HG03108 (cell line): ENCODE results near the gene TOLLIP.

ENCODE experiments used
- ATAC-seq: cut with Tn5 transposase; IDR thresholded peaks from one replicate; pipeline ENCODE4 v1.9.1; 2021; ENCODE audit warnings: moderate library complexity; ENCODE audit not compliant: unreplicated experiment

The TOLLIP gene

DNA sequence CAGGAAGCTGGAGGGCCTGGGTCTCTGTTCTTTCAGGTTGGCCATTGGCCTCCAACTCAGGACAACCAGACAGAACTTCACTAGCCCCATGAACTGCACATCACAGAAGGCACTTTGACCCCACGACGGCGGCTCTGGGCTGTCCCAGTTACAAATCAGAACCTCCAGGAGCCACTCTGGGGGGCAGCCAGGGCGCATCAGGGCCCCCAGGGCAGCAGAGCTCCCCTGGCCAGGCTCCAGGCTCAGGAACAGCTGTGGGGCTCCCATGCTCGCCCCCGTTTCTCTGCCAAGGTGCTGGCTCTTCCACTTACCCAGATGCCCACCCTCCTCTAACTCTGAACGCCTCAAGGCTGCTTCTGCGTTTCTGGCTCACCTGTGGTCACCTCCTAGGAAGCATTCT lies 25.5 kb downstream of the TOLLIP start:
- ATAC-seq, result no peak

DNA sequence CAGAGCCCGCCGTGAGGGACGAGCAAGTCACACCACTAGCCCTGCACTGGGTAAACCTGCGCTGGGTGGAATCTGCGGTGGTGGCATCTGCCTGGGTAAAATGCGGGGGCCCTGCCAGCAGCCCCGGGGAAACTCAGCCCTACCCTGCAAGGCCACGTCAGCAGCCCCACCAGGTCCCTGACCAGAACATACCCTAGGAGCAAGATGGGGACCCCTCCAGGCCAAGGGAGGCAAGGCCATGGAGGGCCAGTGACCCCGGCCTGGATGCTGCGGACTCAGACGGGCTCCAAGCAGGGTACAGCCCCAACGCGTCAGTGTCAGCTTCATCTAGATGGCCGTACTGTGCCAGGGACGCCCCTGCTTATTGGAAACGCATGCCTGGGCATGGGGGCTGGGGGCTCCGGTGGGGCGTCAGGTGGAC lies 26.3 kb downstream of the TOLLIP start:
- ATAC-seq, result no peak

GRCh38 chr11:1281974-1282365 lies 27.5 kb downstream of the TOLLIP start:
- no peak for ATAC-seq

- no peak for ATAC-seq
These were observed 28.0 kb downstream of the TOLLIP start for GRCh38 chr11:1281326-1281973.

- ATAC-seq, result no peak
These were observed 29.1 kb downstream of the TOLLIP start for GRCh38 chr11:1280116-1281035.

DNA sequence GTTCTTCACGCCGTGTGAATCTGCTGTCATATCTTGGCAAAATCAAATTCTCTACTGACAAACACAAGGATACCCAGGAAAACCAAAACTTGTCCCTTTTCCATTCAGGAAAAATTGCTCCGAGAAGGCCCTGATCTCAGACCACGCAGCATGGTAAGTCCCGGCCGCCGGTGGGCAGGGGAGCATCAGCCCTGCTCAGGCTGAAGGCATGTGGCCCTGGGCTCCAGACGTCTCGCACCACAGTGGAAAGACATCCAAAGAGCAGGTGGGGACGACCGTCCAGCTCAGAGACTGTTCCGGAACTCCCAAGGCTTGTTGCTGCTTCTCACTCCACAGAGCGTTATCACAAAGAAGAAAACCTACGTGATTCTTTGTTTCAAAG lies 29.8 kb downstream of the TOLLIP start:
- ATAC-seq, result no peak

DNA sequence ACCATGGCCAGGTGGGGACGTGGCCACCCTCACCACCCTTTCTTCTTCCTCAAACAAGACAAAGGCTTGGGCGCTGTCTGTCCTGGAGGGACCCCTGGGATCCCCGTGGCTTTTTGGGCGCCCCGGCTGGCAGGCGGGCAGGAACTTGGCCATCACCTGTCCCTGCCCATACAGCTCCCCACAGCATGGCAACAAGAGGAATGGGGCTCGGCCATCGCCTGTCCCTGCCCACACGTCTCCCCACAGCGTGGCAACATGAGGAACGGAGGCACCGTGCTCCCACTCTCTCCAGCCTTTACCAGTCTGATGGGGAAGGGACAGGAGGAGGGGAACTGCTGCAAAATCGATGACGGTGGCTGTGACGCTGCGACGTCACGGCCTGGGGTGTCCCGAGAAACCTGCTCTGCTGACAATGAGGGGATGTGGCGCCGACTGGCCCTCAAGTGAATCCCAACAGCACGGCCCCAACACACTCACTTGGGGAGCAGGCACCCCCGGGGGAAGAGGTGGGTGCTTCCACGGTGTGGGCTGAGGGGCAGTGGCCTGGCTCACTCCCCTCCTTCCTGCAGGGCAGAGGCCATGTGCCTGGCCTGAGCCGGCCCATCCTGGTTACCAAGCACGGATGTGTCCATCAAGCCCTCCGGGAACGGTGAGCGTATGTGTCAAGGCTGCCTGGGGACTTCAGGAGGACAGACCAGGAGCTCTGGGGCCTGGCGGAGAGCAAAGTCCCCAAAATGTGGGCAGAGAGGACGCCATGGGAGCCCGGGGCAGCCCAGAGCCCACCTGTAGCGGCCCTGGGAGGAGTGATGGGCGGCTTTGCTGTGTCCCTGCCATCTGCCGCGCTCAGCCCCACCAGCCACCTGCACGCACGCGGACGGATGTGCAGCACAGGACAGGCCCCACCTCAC lies 30.4 kb downstream of the TOLLIP start:
- ATAC-seq, result no peak

GRCh38 chr11:1277936-1278512 lies 31.4 kb downstream of the TOLLIP start:
- no peak for ATAC-seq

DNA sequence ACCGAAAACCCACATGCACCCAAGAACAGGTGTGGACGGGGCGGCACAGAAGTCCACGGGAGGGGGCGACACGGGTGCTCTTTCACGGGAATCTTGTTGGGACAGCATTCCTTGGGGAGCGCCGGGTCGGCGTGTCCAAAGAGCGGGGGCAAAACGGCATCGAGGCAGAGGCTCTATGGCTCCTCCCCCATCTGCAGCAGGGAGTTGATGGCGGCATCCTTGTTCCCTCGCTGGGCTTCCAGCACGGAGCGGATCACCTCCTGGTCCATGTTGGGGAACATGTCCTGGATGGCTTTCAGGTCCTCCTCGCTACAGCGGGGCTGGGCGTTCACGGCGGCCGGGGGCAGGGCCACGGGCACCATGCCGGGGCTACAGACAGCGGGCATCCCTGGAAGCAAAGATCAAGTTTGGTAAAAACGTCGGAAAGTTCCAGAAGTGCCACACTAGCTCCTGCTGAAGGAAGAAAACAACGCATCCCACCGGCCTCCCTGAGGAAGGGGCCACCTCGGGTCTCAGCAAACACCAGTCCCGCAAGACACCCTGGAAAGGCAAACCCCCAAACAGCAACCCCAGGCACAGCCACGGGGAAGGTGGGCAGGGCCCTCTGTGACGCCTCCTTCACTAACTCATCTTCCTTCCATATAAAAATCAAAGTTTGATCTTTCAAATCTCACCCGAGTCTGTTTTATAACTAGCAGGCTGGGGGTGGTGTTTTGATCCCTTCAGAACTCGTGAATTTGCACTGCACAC lies 32.4 kb downstream of the TOLLIP start:
- no peak for ATAC-seq

- no peak for ATAC-seq
These were observed 33.2 kb downstream of the TOLLIP start for GRCh38 chr11:1276041-1276790.

DNA sequence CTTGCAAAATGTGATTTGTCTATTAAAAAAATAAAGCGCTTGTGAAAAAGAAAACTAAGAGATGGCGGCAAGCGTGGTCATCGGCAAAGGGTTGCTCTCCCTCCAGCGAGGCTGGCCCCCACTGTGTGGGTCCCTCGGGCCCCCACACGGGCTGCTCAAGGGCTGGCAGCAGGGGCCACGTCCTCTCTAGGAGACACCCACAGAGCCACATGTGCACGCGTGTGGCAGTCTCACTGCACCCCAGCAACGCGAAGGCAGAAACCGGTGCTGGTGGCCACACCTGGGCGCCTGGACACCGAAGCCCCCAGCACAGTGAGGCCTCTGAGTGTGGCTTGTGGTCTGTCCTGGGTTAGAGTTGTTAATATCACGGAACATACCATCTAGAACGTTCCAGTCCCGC lies 34.4 kb downstream of the TOLLIP start:
- ATAC-seq, result no peak

GRCh38 chr11:1274501-1274900 lies 34.9 kb downstream of the TOLLIP start:
- ATAC-seq, result no peak

- no peak for ATAC-seq
These were observed 36.9 kb downstream of the TOLLIP start for GRCh38 chr11:1272531-1272930.

- ATAC-seq, result no peak
These were observed 37.5 kb downstream of the TOLLIP start for GRCh38 chr11:1271927-1272326.

GRCh38 chr11:1271406-1271805 lies 38.0 kb downstream of the TOLLIP start:
- ATAC-seq, result no peak

DNA sequence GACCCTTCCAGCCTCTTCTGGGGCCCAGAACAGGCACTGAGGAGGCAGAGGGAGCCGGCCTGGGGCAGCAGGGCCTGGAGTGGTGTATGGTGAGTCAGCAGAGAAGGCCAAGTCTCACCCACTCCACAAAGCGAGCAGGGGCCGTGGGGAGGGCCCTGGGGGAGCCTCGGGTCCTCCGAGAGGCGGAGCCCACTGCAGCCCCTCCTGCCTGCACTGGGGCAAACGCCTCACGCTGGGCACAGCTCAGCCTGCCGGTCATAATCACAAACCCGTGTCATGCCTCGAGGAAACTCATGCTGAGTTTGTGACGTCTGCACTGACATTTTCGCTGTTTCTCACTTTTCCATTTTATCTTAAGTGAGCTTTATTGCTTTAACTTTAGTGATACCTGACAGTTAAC lies 38.4 kb downstream of the TOLLIP start:
- no peak for ATAC-seq

- ATAC-seq, result no peak
These were observed 39.0 kb downstream of the TOLLIP start for GRCh38 chr11:1270476-1270875.

DNA sequence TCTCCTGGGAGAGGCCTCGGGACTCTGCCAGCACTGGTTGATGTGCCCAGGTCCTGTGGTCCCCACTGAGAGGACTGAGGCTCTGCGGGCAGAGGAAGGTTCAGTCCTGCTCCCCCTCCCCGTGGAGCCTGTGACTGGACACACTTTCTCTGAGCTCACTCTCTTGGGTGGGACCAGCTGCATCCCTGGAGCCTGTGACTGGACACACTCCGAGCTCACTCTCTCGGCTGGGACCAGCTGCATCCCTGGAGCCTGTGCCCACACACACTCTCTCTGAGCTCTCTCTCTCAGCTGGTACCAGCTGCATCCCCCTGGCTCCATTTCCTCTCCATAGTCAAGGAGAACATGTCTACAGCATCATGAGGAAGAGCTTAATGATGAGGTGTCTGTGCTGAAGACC lies 39.5 kb downstream of the TOLLIP start:
- ATAC-seq, result no peak

DNA sequence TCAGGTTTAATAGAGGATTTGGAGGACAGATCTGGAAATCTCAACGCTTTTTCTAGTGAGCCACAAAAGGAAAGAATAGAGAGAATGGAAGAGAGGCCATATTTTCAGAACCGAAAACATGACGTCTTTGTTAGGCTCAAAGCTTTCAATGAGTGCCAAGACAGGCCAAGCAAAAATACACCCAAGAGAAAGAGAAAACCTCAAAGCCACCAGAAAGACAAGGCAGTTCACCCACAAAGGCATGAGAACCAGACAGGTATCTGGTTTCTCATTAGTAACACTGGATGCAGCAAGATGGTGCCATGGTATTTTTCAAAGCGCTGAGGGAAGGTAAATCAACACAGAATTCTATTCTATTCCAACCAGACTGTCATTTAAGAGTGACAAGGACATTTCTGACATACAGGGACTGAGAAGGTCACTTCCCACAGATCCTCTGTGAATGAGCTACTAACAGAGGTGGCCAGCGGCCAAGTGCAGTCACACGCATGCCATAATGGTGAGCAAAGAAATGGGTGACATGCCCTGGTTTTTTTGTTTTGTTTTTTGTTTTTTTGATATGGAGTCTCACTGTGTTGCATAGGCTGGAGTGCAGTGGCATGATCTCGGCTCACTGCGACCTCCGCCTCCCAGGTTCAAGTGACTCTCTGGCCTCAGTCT lies 41.9 kb downstream of the TOLLIP start:
- ATAC-seq, result no peak
